ENCODE measurements around the gene UMODL1.

- no peak for TF ChIP-seq CTCF (conservative IDR thresholded peaks at IDR 0.05 in 1 of 2, IDR thresholded peaks at IDR 0.05 in 1 of 2; ENCODE audit: low read depth in 1 of 2, low read length in 2 of 2)
- TF ChIP-seq EZH2 (IDR thresholded peaks at IDR 0.05; ENCODE audit: low read length, missing control alignments): no peak
These were observed 83.3 kb downstream of the UMODL1 start for GRCh38 chr21:42154237-42155044.

Data from fibroblast of lung (primary cell).